GM19324 (cell line): ENCODE measurements around the gene HSPA12B.

Source experiments
- ATAC-seq: cut with Tn5 transposase; IDR thresholded peaks from one replicate; pipeline ENCODE4 v1.9.1; 2021; ENCODE audit warnings: mild to moderate bottlenecking, moderate library complexity; ENCODE audit not compliant: unreplicated experiment, low FRiP score

The HSPA12B gene

GRCh38 chr20:3801846-3802245 lies 69.4 kb downstream of the HSPA12B start:
- no peak for ATAC-seq
